Natural killer cell (primary cell): ENCODE results near the gene TMEM117. TPM values are rescaled to one million over a fixed set of nuclear protein-coding genes. Genes with fewer than 3 reads are reported as not detected.

ENCODE experiments used
- total RNA-seq, 4 donors: library from RNA; stranded (reverse); fragments of 120-200 nt in 1 of 4; gene quantifications; one replicate each; pipeline versions ENCODE4 v1.2.3 to v1.2.4, GENCODE V29; 2013 to 2022

TMEM117 gene
- total RNA-seq, 3 donors from 2014 or later (not counting 1 experiment from before 2014, with no cell fraction given) = 7.1 to 8.1 (median 7.9) TPM

Other genes with a start within 250 kb of the TMEM117 start
- 10 to 100 TPM; 15.8 to 24.5 (median 19.0) TPM for gene PUS7L, start 77.3 kb upstream of the TMEM117 start, total RNA-seq
- 10 to 100 TPM; 60.6 to 70.4 (median 70.3) TPM for gene IRAK4, start 77.1 kb upstream of the TMEM117 start, total RNA-seq
- gene TWF1, start 29.8 kb upstream of the TMEM117 start, total RNA-seq = 10 to 100 TPM; 68.0 to 75.5 (median 68.1) TPM